ENCODE measurements around the gene PUM2. TPM values are rescaled to one million over a fixed set of nuclear protein-coding genes. Genes with fewer than 3 reads are reported as not detected.

Gene PUM2
- total and polyA plus RNA-seq, 2 of the 13 experiments (the other 11 are each of a cell fraction or from before 2014, with no cell fraction given): 69.6 to 69.8 TPM

DNA sequence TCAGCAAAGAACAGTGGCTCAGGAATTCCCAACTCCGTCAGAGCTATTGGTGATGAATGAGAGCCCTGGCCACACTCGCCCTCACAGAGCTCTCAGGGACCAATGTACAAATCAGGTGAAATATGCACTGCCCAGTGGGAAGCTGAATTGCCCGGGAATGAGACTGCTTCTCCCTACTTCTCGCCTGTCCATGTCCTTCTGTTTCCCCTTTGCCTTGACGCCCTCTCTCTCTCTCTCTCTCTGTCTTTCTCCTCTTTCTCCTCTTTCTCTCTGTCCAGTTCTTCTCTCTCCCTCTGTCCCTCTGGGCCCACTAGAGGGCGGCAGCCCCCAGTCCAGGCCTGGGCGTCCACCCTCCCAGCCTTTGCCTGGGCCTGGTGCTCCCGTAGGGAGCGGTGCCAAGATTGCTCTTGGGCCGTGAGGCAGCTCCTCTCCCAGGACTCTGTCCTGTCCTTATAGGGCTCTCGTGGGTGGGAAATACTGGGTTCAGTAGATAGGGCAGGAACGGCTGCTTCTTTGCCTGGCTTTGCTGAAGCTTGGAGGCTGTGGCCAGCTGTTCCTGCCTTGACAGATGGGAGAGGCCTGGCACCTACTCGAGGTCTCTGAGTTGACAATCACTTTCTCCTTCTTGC lies 28.4 kb upstream of the PUM2 start (continued):
- TF ChIP-seq, protein P1, sequence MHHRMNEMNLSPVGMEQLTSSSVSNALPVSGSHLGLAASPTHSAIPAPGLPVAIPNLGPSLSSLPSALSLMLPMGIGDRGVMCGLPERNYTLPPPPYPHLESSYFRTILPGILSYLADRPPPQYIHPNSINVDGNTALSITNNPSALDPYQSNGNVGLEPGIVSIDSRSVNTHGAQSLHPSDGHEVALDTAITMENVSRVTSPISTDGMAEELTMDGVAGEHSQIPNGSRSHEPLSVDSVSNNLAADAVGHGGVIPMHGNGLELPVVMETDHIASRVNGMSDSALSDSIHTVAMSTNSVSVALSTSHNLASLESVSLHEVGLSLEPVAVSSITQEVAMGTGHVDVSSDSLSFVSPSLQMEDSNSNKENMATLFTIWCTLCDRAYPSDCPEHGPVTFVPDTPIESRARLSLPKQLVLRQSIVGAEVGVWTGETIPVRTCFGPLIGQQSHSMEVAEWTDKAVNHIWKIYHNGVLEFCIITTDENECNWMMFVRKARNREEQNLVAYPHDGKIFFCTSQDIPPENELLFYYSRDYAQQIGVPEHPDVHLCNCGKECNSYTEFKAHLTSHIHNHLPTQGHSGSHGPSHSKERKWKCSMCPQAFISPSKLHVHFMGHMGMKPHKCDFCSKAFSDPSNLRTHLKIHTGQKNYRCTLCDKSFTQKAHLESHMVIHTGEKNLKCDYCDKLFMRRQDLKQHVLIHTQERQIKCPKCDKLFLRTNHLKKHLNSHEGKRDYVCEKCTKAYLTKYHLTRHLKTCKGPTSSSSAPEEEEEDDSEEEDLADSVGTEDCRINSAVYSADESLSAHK (CRISPR knock-in tag; IDR thresholded peaks at IDR 0.05; ENCODE audit: borderline replicate concordance): no peak
- TF ChIP-seq ZNF781 (CRISPR knock-in tag; IDR thresholded peaks at IDR 0.05; ENCODE audit: borderline replicate concordance, not compliant biosample characterization) (peak; percentile 63), NFRKB (IDR thresholded peaks at IDR 0.05) (no peak), DPF2 (CRISPR knock-in tag; IDR thresholded peaks at IDR 0.05; ENCODE audit: borderline replicate concordance, low read depth) (no peak), ZNF441 (CRISPR knock-in tag; IDR thresholded peaks at IDR 0.05; ENCODE audit: borderline replicate concordance) (no peak), ZSCAN20 (CRISPR knock-in tag; IDR thresholded peaks at IDR 0.05; ENCODE audit: borderline replicate concordance) (no peak), ZBTB3 (CRISPR knock-in tag; IDR thresholded peaks at IDR 0.05; ENCODE audit: borderline replicate concordance, low read depth) (no peak), SP2 (CRISPR knock-in tag; IDR thresholded peaks at IDR 0.05) (no peak), ZMYM2 (CRISPR knock-in tag; IDR thresholded peaks at IDR 0.05) (no peak), ZBTB44 (CRISPR knock-in tag; IDR thresholded peaks at IDR 0.05) (no peak), KLF15 (CRISPR knock-in tag; IDR thresholded peaks at IDR 0.05; ENCODE audit: borderline replicate concordance) (no peak), FOXC1 (CRISPR knock-in tag; IDR thresholded peaks at IDR 0.05; ENCODE audit: borderline replicate concordance) (no peak; the same call in 1 of the 2 replicates), SYNCRIP (IDR thresholded peaks at IDR 0.05; ENCODE audit: insufficient read depth, low read depth, low read length) (no peak), HNF4G (IDR thresholded peaks at IDR 0.05; ENCODE audit: borderline replicate concordance, low read depth, low read length) (0 out of 2 replicates have a peak, but pooled peaks have one; percentile 3), HNF4G (CRISPR knock-in tag; IDR thresholded peaks at IDR 0.05; ENCODE audit: borderline replicate concordance, low read depth) (no peak), ZNF20 (CRISPR knock-in tag; IDR thresholded peaks at IDR 0.05) (no peak), HDAC1 (CRISPR knock-in tag; IDR thresholded peaks at IDR 0.05) (no peak; the same call in 1 of the 2 replicates), KDM5A (IDR thresholded peaks at IDR 0.05; ENCODE audit: borderline replicate concordance, low read length) (no peak), PITX1 (CRISPR knock-in tag; IDR thresholded peaks at IDR 0.05) (0 out of 2 replicates have a peak, but pooled peaks have one; percentile 29)
- TF ChIP-seq, protein P2, sequence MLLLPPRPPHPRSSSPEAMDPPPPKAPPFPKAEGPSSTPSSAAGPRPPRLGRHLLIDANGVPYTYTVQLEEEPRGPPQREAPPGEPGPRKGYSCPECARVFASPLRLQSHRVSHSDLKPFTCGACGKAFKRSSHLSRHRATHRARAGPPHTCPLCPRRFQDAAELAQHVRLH (CRISPR knock-in tag; IDR thresholded peaks at IDR 0.05; ENCODE audit: borderline replicate concordance, low read depth): peak; percentile 70; the same call in 1 of the 2 replicates
- TF ChIP-seq, protein P3, sequence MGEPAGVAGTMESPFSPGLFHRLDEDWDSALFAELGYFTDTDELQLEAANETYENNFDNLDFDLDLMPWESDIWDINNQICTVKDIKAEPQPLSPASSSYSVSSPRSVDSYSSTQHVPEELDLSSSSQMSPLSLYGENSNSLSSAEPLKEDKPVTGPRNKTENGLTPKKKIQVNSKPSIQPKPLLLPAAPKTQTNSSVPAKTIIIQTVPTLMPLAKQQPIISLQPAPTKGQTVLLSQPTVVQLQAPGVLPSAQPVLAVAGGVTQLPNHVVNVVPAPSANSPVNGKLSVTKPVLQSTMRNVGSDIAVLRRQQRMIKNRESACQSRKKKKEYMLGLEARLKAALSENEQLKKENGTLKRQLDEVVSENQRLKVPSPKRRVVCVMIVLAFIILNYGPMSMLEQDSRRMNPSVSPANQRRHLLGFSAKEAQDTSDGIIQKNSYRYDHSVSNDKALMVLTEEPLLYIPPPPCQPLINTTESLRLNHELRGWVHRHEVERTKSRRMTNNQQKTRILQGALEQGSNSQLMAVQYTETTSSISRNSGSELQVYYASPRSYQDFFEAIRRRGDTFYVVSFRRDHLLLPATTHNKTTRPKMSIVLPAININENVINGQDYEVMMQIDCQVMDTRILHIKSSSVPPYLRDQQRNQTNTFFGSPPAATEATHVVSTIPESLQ (CRISPR knock-in tag; conservative IDR thresholded peaks at IDR 0.05): peak; percentile 79; the same call in 1 of the 2 replicates
- TF ChIP-seq, protein P4, sequence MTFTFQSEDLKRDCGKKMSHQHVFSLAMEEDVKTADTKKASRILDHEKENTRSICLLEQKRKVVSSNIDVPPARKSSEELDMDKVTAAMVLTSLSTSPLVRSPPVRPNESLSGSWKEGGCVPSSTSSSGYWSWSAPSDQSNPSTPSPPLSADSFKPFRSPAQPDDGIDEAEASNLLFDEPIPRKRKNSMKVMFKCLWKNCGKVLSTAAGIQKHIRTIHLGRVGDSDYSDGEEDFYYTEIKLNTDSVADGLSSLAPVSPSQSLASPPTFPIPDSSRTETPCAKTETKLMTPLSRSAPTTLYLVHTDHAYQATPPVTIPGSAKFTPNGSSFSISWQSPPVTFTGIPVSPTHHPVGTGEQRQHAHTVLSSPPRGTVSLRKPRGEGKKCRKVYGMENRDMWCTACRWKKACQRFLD (CRISPR knock-in tag; IDR thresholded peaks at IDR 0.05; ENCODE audit: borderline replicate concordance): no peak
